Neural progenitor cell (in vitro differentiated cells): ENCODE results near the gene BBS7.

Experiments used
- EZH2 ChIP-seq: fragments of 200-600 bp; sonication (generic); IDR thresholded peaks from 2 replicates; pipeline ENCODE4 v1.6.1; 2017; ENCODE audit warnings: antibody characterized with exemption, mild to moderate bottlenecking, moderate library complexity
- TF ChIP-seq, protein P1 (sequence below): fragments of 200-600 bp; sonication (generic); IDR thresholded peaks from 2 replicates; pipeline ENCODE4 v1.5.1; 2017; ENCODE audit warnings: antibody characterized with exemption, mild to moderate bottlenecking

DNA sequence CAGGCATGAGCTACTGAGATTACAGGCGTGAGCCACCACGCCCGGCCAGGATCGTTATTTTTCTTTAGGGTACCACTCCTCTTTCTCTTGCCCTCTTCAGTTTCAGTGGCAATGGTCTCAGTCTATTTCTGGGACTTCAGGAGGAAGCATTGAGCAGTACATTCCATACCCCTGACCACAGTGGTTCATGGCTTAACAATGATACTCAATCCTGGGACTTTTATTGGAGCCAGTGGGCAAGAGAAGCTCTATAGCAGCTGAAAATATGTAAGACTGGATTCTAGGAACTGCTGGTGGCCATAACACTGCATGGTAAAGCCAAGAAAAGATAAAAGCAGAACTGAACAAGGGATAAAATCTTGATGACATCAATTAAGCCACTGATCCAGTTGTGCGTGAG, 40.8 kb downstream of the BBS7 start:
- TF ChIP-seq, protein P1, sequence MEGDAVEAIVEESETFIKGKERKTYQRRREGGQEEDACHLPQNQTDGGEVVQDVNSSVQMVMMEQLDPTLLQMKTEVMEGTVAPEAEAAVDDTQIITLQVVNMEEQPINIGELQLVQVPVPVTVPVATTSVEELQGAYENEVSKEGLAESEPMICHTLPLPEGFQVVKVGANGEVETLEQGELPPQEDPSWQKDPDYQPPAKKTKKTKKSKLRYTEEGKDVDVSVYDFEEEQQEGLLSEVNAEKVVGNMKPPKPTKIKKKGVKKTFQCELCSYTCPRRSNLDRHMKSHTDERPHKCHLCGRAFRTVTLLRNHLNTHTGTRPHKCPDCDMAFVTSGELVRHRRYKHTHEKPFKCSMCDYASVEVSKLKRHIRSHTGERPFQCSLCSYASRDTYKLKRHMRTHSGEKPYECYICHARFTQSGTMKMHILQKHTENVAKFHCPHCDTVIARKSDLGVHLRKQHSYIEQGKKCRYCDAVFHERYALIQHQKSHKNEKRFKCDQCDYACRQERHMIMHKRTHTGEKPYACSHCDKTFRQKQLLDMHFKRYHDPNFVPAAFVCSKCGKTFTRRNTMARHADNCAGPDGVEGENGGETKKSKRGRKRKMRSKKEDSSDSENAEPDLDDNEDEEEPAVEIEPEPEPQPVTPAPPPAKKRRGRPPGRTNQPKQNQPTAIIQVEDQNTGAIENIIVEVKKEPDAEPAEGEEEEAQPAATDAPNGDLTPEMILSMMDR, result no peak
- TF ChIP-seq EZH2, result no peak
